Left renal pelvis (tissue), 4 donors: ENCODE measurements around the gene SF1. TPM values are rescaled to one million over a fixed set of nuclear protein-coding genes. Genes with fewer than 3 reads are reported as not detected.

Experiments used
- DNase-seq, 4 donors: peaks; one replicate each; pipeline ENCODE4 v3.0.0-alpha.2; 2013; ENCODE audit warnings: low read depth in 4 of 4, low spot score in 3 of 4
- polyA plus RNA-seq, 4 donors: library from polyadenylated mRNA; unstranded; fragments of 120-200 nt; gene quantifications; one replicate each; pipeline ENCODE4 v1.2.1, GENCODE V29; 2013; ENCODE audit not compliant: insufficient read length in 4 of 4

The SF1 gene
- polyA plus RNA-seq, 4 donors: 299 to 439 (median 376) TPM

- no peak for DNase-seq
These were observed 48.4 kb downstream of the SF1 start for GRCh38 chr11:64729851-64730382.

DNA sequence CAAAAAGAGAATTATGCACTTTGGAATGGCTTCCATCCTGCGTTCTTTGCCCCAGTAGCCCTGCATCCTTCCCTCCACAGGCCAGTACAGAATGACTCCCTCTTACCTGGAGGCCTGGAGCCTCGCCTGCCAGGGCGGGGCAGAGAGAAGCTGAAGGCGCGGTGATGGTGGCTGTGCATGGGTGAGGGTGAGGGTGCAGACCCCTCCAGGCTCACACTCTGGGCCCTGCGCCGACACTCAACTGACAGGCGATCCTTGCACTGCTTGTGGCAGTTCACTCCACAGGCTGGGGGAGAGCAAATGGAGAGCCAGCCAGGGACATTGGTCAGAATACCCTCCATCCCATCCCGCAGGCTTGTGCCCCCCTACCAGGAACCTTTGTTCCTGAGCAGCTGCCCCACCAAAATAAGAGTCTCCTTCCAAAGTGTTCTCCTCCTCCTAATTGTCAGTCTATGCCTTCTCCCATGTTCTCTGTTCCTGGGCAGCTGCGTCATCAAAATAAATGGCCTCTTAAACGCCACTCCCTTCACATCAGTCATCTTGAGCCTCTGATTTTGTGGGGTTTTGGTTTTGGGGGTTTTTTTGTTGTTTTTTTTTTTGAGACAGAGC lies 49.5 kb downstream of the SF1 start:
- no peak for DNase-seq

GRCh38 chr11:64726867-64727530 lies 51.3 kb downstream of the SF1 start:
- no peak for DNase-seq

- no peak for DNase-seq
These were observed 52.1 kb downstream of the SF1 start for GRCh38 chr11:64726211-64726641.

- no peak for DNase-seq
These were observed 53.3 kb downstream of the SF1 start for GRCh38 chr11:64724863-64725532.

GRCh38 chr11:64723907-64724862 lies 54.2 kb downstream of the SF1 start:
- no peak for DNase-seq

DNA sequence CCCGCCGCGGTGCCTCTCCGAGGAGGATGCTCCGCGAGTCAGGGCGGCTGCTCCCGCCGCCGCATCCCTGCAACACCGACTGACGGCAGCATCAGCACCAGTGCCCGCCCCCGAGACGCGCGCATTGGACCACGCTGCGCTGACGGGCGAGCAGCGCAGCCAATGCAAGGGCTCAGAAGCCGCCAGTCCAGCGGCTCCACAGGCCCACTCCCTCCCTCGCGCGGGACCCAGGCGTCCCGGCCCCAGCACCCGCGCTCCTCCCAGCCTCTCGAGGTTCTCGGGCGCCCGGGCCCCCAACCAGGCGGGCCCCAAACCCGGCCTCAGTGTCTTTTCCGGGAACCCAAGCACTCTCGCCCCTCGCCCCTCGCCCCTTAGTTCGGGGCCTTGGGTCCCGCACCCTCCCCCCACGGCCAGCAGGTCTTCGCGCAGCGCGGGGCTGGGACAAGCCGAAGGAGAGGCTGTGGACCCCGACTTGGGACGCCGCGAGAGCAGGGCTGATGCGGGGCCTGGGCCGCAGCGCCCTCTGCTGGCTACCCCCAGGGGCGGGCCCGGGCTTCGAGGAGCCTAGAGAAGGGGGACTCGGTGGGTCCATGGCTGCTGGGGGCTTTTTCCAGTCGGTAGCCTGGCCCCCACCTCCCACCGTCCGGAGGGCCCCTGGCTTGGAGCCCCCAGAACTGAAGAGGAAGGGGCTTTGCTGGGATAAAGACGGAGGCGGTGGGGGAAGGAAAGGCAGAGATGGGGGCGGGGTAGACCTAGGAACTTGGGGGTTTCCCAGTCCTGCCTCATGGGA lies 55.0 kb downstream of the SF1 start, which contains the start of gene NRXN2:
TSS of gene NRXN2 (minus strand) at position 81 of the 790 bp plus-strand sequence. CDS start 9,498 bp downstream, outside the sequence.
- no peak for DNase-seq

DNA sequence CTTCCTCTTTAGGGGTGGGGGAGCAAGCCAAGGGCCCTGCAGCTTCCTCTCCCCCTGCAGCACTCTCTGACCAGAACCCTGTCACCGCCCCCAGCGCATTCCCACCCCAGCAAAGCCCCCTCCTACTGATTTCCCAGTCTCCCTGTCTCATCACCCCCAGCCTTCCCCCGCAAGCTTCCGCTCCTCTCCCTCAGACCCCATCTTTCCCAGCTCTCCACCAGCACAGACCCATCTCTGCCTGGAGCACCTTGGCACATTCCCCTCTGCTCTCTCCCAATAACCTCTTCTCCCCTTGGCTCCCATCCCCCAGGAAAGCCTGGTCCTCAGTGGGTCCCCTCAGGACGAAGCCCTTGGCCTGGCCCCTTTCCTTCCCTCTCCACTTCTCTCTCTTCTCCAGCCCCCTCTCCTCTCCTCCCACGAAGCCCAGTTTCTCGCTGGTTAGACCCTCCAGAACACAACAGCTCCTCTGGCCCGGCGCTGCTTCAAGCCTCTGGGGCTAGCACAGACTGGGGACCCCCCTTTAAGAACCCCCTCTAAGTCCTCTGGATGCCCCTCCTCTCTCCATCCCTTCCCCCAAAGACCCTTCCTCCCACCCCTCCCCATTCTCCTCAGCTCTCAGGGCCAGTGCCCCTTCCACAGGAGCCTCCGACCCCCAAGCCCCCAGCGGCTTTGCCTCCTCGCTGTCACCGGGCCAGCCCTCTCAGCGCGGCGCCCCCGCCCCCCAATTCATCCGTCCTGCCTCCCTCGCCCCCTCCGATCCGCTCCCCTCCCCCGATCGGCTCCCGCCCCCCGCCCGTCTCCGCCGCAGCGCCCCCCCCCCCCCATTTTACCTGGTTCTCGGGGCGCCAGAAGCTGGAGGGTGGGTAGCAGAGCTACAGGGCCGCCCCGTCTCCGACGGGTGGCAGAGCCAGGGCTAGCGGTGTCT lies 55.9 kb downstream of the SF1 start:
- no peak for DNase-seq

DNA sequence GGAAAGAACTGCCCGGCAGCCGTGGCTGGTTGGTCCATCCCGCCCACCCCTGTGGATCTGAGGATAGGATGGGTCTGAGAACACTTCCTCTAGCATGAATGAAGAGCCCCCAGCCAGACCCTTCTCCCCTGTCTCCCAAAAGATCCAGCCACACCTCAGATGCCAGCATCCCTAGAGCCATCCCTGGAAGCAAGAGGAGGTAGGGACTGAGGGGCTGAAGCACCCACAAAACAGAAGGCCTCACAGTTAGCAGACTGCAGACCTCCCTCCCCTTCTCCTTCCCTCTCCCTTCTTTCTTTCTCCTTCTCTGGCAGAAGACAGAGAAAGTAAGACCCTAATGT lies 57.0 kb downstream of the SF1 start:
- DNase-seq: no peak

GRCh38 chr11:64720640-64721358 lies 57.5 kb downstream of the SF1 start:
- DNase-seq: no peak

DNA sequence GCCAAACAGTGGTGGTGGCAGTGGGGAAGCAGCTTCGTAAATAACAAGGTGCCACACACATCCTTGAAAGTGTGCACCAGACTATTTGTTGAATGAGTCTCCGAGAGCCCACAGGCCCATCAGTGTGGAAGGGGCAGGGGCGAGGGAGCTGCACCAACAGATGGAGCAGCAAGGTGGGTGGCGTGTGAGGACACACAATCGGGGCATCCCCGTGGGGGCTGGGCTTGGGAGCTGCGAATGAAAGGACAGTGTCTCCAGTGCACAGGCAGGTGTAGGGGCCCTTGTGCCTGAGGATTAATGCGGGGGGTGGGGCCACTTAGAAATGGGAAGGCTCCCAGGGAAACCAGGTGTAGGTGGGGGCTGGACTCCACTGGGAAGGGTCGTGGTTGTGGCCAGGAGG lies 58.2 kb downstream of the SF1 start:
- no peak for DNase-seq

GRCh38 chr11:64719406-64719805 lies 58.9 kb downstream of the SF1 start:
- no peak for DNase-seq

- DNase-seq: no peak
These were observed 59.6 kb downstream of the SF1 start for GRCh38 chr11:64718780-64719124.

DNA sequence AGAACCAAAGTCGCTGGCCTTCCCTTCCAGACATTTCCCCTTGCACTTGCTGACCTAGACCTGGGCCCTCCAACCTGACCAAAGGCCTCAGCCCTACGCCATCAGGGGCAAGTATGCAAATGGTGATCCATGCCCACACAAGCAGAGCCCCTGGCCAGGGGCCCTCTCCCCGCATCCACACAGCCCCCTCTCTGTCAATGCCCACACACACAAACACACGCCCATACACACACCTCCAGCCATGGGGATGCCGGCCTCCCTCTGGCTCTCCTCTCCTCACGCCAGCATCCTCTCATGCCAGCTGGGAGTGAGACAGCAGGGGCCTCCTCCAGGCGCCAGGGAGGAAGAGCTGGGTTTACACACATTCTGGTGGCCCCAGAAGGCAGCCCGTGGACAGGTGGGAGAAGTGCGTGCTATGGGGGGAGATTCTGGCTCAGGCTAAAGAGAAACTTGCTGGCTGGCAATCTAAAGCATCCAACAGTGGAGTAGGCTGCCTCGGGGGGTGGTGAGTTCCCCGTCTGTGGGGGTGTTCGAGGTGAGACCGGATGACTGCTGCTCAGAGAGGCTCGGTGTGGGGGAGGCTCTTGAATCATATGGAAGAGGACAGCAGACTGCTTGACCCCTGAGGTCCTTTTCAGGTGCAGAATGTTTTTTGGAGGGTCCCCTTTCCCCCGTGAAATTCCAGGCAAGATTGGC lies 60.1 kb downstream of the SF1 start:
- DNase-seq: no peak

- no peak for DNase-seq
These were observed 61.1 kb downstream of the SF1 start for GRCh38 chr11:64717268-64717578.

DNA sequence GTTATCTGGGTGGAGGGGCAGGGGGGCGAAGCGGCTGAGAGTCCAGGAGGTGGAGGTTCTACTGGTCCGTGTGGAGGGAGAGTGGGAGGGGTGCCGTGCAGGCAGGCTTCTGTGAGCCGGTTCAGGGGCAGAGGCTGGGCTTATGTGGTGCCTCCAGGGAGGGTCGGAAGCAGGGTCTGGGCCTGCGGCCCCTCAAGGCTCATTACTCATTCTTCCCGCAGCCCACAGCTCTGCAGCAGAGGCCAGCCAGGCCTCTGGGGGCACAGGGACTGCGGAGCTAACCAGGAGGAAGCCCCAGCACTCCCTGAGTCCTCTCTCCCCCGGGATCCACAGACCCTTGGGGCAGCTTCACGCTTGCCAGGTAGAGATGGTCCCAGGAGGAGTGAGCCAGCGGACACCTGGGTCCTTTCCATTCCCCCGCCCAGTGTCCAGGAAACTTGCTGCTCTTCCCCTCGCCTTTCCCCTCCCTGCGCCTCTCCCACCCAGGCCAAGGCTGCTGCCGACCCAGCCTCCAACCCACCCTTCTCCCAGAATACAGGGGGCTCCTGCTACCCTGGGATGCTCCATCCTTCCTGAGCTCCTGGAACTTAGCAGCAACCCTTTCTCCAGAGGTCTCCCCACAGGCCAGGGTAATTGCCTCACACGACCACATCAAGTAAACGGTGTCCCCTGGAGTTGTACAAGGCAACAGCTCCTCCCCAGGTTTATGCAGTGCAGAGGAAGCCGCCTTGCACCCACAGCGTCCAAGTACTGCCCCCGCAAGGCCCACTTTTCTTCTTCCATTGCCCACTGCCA lies 61.7 kb downstream of the SF1 start:
- no peak for DNase-seq
